OCI-LY1 (cell line): ENCODE results near the gene POU6F2.

Experiments
- CTCF ChIP-seq: fragments of 200-600 bp; sonication (generic), shearing (Covaris generic); IDR thresholded peaks from 2 replicates; pipeline ENCODE4 v1.5.1; 2017; ENCODE audit warnings: mild to moderate bottlenecking, antibody characterized with exemption, low read length, moderate library complexity, mixed read lengths
- EZH2 ChIP-seq: fragments of 200-600 bp; sonication (generic), shearing (Covaris generic); IDR thresholded peaks from 2 replicates; pipeline ENCODE4 v1.8.0; 2017; ENCODE audit warnings: borderline replicate concordance, mixed run types, mild to moderate bottlenecking, antibody characterized with exemption, low read length, moderate library complexity, mixed read lengths

GRCh38 chr7:39434012-39434411 lies 456.3 kb downstream of the POU6F2 start:
- no peak for TF ChIP-seq CTCF
- TF ChIP-seq EZH2: no peak
